ENCODE data around the gene HOXA2.

DNA sequence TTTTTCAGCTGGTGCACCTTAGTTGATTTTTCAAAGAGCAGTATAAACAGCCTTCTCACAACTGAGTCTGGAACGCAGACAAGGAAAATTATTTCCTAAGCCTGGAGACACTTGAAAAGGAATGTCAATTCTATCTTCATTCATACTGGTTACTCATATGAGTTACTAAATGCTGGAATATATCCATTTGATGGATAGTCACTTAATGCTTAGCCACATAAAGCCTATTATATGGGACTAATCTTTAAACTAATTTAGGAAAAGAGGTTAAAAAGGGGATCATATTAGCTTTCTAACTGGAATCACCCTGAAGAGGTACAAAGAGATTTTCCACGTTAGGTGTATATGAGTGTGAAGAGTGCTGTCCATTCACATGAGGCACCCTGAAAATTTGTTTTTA is 29.7 kb upstream of the HOXA2 start:
- TF ChIP-seq, protein P1, sequence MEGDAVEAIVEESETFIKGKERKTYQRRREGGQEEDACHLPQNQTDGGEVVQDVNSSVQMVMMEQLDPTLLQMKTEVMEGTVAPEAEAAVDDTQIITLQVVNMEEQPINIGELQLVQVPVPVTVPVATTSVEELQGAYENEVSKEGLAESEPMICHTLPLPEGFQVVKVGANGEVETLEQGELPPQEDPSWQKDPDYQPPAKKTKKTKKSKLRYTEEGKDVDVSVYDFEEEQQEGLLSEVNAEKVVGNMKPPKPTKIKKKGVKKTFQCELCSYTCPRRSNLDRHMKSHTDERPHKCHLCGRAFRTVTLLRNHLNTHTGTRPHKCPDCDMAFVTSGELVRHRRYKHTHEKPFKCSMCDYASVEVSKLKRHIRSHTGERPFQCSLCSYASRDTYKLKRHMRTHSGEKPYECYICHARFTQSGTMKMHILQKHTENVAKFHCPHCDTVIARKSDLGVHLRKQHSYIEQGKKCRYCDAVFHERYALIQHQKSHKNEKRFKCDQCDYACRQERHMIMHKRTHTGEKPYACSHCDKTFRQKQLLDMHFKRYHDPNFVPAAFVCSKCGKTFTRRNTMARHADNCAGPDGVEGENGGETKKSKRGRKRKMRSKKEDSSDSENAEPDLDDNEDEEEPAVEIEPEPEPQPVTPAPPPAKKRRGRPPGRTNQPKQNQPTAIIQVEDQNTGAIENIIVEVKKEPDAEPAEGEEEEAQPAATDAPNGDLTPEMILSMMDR (IDR thresholded peaks at IDR 0.05), result no peak
- no peak for TF ChIP-seq POLR2A (IDR thresholded peaks at IDR 0.05)
